Activated CD4-positive, alpha-beta memory T cell treated with anti-CD3 and anti-CD28 coated beads, Interleukin-2, amount 10 ng/mL, durations not matched to agents 7 days and 5 days (primary cell): ENCODE measurements around the gene FUBP3. TPM values are rescaled to one million over a fixed set of nuclear protein-coding genes. Genes with fewer than 3 reads are reported as not detected.
A peak's percentile ranks its signal among the peaks of the same experiment; 100 is the strongest.

Experiments
- CTCF ChIA-PET: fragments of 350-600 bp; sonication (Branson Sonifier 250); formaldehyde crosslinking; loops from one replicate; lab custom pipeline; 2021; ENCODE audit warnings: antibody characterized with exemption, inconsistent platforms; lab: Charles Lee
- POLR2A ChIA-PET: fragments of 350-600 bp; sonication (Branson Sonifier 250); formaldehyde crosslinking; loops from one replicate; lab custom pipeline; 2021; ENCODE audit warnings: antibody characterized with exemption; lab: Charles Lee
- DNase-seq: peaks from one replicate; pipeline ENCODE4 v3.0.0-alpha.2; 2020
- H3K27ac Mint-ChIP-seq: one replicate; pipeline ENCODE4 v1.8.0; 2021; ENCODE audit warnings: mild to moderate bottlenecking, mixed read lengths
- H3K27me3 Mint-ChIP-seq: one replicate; pipeline ENCODE4 v1.8.0; 2021; ENCODE audit warnings: mixed read lengths
- H3K36me3 Mint-ChIP-seq: one replicate; pipeline ENCODE4 v1.8.0; 2021; ENCODE audit warnings: low read depth, mixed read lengths
- H3K4me1 Mint-ChIP-seq: one replicate; pipeline ENCODE4 v1.8.0; 2021; ENCODE audit warnings: mixed read lengths
- H3K4me3 Mint-ChIP-seq: one replicate; pipeline ENCODE4 v1.8.0; 2021; ENCODE audit warnings: mild to moderate bottlenecking, mixed read lengths
- H3K9me3 Mint-ChIP-seq: one replicate; pipeline ENCODE4 v1.8.0; 2021; ENCODE audit warnings: mixed read lengths
- total RNA-seq, 2 experiments: library from RNA; stranded (reverse); gene quantifications; one replicate each; pipeline ENCODE4 v1.2.3, GENCODE V29; 2021

FUBP3 gene
- total RNA-seq, 2 experiments from 2014 or later, result 30.7 to 32.2 TPM

DNA sequence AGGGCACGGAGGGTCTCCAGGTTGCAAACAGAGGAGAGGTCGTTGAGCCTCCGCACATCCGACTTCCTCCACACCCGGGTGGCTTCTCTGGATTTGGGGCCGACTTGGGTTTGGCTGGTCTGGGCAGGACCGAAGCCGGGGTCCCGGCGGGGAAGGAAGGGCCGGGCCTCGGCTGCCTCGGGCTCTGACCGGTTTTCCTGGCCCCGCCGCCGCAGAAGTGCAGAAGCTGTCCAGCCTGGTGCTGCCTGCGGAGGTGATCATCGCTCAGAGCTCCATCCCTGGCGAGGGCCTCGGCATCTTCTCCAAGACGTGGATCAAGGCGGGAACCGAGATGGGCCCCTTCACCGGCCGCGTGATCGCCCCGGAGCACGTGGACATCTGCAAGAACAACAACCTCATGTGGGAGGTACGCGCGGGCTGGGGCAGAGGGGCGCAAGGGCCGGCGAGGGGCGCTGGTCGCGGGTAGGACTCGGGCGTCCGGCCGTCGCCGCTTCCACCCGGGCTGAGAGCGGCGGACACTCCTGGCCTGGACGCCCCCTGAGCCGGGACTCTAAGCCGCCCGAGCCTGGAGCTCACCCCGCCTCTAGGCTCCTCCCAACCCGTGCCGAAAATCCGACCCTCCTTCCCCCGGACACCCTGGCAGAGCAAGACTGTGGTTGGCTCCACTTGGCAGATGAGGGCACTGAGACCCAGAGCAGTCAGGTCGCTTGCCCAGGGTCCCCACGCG lies 87.2 kb downstream of the FUBP3 start:
- Mint-ChIP-seq H3K4me1 (peaks cover 12% of the 10 kb centered on the region), H3K27ac (no peak overlapping the region), H3K27me3 (peaks cover 64% of the 10 kb centered on the region), H3K4me3 (no peak overlapping the region), H3K36me3 (no peaks in the 10 kb centered on the region), H3K9me3 (no peaks in the 10 kb centered on the region)
- DNase-seq, result no peak
- POLR2A ChIA-PET, result interaction anchor here (0.8 kb wide), 1 partner anchor 18 kb away, joined by 4 read pairs; no protein-coding TSS in a partner anchor
- CTCF ChIA-PET, result no interaction called here

DNA sequence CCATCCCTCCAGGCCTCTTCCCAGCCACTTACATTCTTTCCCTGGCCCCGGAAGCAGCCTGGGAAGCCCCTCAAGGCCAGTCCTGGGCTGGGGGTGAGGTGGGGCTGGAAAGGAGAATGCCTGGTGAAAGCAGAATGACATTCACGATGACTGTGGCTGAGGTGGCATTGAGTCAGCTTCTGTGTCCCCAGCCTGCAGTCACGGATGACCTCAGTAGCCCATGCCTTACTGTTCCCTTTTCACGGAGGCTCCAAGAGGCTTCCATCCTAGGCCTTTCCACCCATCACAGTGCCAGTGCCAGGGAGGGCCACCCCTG lies 87.7 kb downstream of the FUBP3 start:
- no peak for DNase-seq
- Mint-ChIP-seq H3K4me1 (peaks cover 12% of the 10 kb centered on the region), H3K27me3 (peaks cover 58% of the 10 kb centered on the region), H3K9me3 (no peaks in the 10 kb centered on the region), H3K27ac (no peak overlapping the region), H3K36me3 (no peaks in the 10 kb centered on the region), H3K4me3 (no peak overlapping the region)
- ChIA-PET POLR2A (interaction anchor here (0.8 kb wide), 1 partner anchor 17 kb away, joined by 4 read pairs; no protein-coding TSS in a partner anchor), CTCF (no interaction called here)

DNA sequence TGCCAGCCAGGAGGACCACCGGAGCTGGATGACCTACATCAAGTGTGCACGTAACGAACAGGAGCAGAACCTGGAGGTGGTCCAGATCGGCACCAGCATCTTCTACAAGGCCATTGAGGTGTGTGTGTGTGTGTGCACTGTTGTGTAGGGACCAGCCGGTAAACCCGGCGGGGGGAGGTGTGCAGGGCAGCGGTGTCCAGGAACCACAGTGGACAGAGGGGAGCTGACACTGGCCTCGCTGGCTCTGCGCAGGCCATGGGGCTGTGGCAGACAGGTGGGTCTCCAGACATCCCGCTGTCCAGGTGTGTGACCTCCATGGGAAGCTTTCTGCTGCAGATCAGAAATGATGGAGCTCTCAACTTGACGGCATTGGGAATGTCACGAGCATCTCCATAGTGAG lies 88.8 kb downstream of the FUBP3 start:
- no peak overlapping the region for H3K27ac Mint-ChIP-seq
- no peaks in the 10 kb centered on the region for H3K36me3 Mint-ChIP-seq
- CTCF ChIA-PET, result no interaction called here
- no peaks in the 10 kb centered on the region for H3K9me3 Mint-ChIP-seq
- peaks cover 50% of the 10 kb centered on the region for H3K27me3 Mint-ChIP-seq
- H3K4me3 Mint-ChIP-seq, result no peak overlapping the region
- peaks cover 7% of the 10 kb centered on the region for H3K4me1 Mint-ChIP-seq
- POLR2A ChIA-PET, result no interaction called here
- no peak for DNase-seq

DNA sequence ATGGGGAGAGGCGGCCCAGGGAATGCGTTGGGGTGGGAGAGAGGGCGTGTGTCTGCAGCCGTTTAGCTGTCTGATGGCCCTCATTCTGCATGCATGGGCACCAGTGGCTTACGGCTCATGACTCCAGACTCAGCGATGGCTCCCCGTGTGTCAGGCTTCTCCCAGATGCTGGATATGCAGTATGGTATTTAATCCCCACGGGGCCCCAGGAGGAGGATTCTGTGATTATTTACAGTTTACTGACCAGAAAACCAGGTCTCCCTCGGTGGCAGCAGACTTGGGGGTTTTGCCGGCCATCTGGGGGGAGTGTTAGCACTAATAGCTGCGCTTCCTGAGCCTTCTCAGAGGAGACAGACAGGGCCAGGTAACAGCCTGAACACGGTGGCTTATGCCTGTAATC lies 89.3 kb downstream of the FUBP3 start:
- ChIA-PET POLR2A (no interaction called here), CTCF (no interaction called here)
- H3K9me3 Mint-ChIP-seq, result no peaks in the 10 kb centered on the region
- peaks cover 7% of the 10 kb centered on the region for H3K4me1 Mint-ChIP-seq
- no peak for DNase-seq
- H3K36me3 Mint-ChIP-seq, result no peaks in the 10 kb centered on the region
- peaks cover 47% of the 10 kb centered on the region for H3K27me3 Mint-ChIP-seq
- no peak overlapping the region for H3K4me3 Mint-ChIP-seq
- H3K27ac Mint-ChIP-seq, result no peak overlapping the region

DNA sequence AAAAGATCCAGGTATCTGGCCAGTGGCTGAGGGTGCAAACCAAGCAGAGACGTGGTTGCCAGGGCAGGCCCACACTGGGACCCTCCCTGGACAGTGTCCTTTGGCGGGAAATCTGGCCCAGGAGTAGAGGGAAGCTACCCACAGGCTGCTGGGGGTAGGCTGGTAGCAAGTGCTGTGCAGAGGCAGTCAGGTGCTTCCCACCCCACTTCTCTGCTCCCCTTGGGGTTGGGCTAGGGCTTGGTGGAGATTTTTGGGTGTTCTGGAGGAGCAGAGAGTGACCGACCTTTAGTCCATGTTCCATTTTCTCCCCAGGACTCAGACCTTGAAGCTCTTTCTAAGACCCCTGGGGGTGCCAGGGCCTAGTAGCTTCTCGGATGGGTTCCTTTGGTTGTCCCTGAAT lies 90.6 kb downstream of the FUBP3 start:
- Mint-ChIP-seq H3K36me3 (no peaks in the 10 kb centered on the region), H3K4me3 (no peak overlapping the region), H3K9me3 (no peaks in the 10 kb centered on the region), H3K27me3 (peaks cover 37% of the 10 kb centered on the region), H3K27ac (no peak overlapping the region), H3K4me1 (peaks cover 7% of the 10 kb centered on the region)
- ChIA-PET CTCF (no interaction called here), POLR2A (no interaction called here)
- DNase-seq, result no peak

DNA sequence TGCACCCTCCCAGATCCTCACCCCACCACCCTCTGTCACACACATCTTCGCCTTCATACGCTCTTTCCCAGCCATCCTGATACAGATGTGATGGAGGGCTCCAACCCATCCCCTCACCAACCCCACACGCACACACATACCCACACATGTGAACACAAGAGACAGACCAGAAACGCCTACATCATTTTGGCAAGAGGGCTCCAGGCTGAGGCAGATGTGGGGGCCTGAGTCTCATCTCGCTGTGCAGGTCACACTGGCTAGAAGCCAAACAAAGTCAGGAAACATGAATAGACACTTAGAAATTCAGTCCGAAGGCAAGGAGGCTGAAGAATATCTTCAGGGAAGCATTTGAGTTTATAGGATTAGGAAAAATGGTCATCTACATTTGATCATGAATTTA lies 91.3 kb downstream of the FUBP3 start:
- no peaks in the 10 kb centered on the region for H3K36me3 Mint-ChIP-seq
- POLR2A ChIA-PET, result no interaction called here
- H3K4me3 Mint-ChIP-seq, result no peak overlapping the region
- no peak overlapping the region for H3K27ac Mint-ChIP-seq
- CTCF ChIA-PET, result no interaction called here
- H3K27me3 Mint-ChIP-seq, result peaks cover 31% of the 10 kb centered on the region
- DNase-seq, result no peak
- H3K4me1 Mint-ChIP-seq, result peaks cover 3% of the 10 kb centered on the region
- H3K9me3 Mint-ChIP-seq, result no peaks in the 10 kb centered on the region

DNA sequence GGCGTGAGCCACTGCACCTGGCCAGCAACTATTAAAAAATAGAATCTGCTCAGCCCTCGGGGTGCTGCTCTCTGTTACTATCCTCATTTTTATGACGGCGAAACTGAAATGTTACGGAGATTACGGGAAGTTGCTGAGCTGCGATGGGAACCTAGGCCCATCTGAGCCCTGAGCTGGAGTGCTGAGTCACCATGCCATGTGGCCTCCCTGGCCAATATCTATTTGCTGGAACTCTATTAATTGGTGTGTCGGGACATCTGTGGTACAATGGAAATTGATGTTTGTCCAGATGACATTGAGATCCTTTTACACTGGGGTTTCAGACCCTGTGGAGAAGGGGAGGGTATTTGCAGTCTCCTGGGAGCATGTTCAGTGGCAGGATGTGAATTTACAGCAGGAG lies 93.1 kb downstream of the FUBP3 start:
- no peaks in the 10 kb centered on the region for H3K36me3 Mint-ChIP-seq
- no peaks in the 10 kb centered on the region for H3K9me3 Mint-ChIP-seq
- H3K4me1 Mint-ChIP-seq, result no peaks in the 10 kb centered on the region
- H3K27me3 Mint-ChIP-seq, result peaks cover 19% of the 10 kb centered on the region
- CTCF ChIA-PET, result no interaction called here
- no peak overlapping the region for H3K4me3 Mint-ChIP-seq
- POLR2A ChIA-PET, result no interaction called here
- no peak for DNase-seq
- H3K27ac Mint-ChIP-seq, result no peak overlapping the region

DNA sequence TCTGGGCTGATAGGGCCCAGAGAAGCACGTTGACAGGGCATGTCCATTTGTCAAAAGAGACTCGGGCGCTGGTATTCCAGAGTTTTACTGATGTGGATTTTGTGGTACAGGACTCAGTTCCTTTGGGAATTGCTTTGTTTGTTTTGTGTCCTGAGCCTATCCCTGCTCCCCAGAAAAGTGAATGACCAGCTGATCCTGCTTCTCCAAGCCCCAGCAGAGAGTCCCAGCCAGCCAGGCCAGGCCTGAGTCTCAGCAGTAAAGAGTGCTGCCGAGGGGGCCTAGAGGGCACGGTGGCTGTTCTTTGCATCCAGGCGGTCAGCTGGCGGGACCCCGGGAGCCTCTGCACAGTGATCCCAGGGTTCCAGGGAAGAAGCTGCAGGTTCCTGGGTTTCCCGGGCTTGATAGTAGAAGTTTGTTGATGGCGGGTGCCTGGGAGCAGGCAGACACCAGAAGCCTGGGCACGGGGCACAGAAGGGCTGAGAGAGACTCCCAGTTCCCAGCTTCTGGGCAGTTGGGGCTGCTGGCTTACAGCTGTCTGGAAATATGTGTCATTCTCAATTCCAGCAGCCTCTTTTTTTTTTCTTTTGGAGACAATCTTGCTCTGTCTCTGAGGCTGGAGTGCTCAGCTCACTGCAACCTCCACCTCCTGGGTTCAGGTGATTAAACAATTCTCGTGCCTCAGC lies 93.7 kb downstream of the FUBP3 start:
- Mint-ChIP-seq H3K27me3 (peaks cover 13% of the 10 kb centered on the region), H3K27ac (no peak overlapping the region), H3K9me3 (no peaks in the 10 kb centered on the region), H3K36me3 (no peaks in the 10 kb centered on the region), H3K4me1 (no peaks in the 10 kb centered on the region), H3K4me3 (no peak overlapping the region)
- POLR2A ChIA-PET, result interaction anchor here (0.7 kb wide), 1 partner anchor 190 kb away, joined by 3 read pairs; no protein-coding TSS in a partner anchor
- DNase-seq, result no peak
- CTCF ChIA-PET, result no interaction called here

DNA sequence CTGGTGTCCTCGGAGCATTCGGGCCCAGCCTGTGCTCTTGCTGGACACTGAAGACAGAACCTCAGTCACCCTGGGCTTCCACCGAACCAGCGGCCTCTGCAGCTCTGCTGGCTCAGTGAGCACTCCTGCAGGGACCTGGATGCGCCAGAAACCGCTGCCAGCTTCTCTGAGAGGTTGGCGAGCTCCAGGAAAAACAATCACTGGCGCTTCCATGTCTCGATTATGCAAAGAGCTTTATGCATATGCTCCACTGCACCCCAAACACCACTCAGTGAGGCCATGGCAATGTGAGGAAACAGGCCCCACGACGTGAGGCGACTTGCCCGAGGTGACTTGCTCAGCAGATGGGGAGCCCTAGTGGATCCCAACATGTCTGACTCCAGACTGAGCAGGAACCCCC lies 96.0 kb downstream of the FUBP3 start:
- Mint-ChIP-seq H3K36me3 (no peaks in the 10 kb centered on the region), H3K4me1 (no peaks in the 10 kb centered on the region), H3K9me3 (no peaks in the 10 kb centered on the region), H3K27ac (no peak overlapping the region), H3K27me3 (peaks cover 19% of the 10 kb centered on the region), H3K4me3 (no peak overlapping the region)
- POLR2A ChIA-PET, result interaction anchor here (0.6 kb wide), 2 partner anchors 52 to 214 kb away, joined by 3 read pairs; no protein-coding TSS in a partner anchor
- DNase-seq, result no peak
- CTCF ChIA-PET, result no interaction called here

DNA sequence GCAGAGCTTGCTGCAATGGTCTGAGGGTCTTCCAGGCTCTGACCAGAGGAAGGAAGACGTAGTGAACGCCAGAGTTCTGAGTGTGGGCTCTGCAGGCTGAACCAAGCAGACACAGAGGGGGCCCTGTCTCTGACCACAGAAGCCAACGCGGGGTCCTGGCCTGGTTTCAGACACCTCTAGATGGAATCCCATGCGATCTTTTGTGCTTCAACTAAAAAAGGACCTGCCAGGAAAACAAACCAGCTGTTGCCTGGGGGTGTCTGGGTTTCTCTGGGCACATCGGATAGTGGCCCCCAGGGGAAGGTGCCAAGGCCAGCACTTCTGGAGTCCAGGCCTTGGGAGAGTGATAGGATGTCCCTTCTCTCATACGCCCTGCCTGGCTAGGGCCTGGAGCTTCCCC lies 97.9 kb downstream of the FUBP3 start:
- Mint-ChIP-seq H3K4me3 (no peak overlapping the region), H3K27ac (no peak overlapping the region), H3K27me3 (peaks cover 19% of the 10 kb centered on the region), H3K4me1 (peaks cover 4% of the 10 kb centered on the region), H3K9me3 (no peaks in the 10 kb centered on the region), H3K36me3 (no peaks in the 10 kb centered on the region)
- POLR2A ChIA-PET, result no interaction called here
- DNase-seq, result no peak
- CTCF ChIA-PET, result no interaction called here

DNA sequence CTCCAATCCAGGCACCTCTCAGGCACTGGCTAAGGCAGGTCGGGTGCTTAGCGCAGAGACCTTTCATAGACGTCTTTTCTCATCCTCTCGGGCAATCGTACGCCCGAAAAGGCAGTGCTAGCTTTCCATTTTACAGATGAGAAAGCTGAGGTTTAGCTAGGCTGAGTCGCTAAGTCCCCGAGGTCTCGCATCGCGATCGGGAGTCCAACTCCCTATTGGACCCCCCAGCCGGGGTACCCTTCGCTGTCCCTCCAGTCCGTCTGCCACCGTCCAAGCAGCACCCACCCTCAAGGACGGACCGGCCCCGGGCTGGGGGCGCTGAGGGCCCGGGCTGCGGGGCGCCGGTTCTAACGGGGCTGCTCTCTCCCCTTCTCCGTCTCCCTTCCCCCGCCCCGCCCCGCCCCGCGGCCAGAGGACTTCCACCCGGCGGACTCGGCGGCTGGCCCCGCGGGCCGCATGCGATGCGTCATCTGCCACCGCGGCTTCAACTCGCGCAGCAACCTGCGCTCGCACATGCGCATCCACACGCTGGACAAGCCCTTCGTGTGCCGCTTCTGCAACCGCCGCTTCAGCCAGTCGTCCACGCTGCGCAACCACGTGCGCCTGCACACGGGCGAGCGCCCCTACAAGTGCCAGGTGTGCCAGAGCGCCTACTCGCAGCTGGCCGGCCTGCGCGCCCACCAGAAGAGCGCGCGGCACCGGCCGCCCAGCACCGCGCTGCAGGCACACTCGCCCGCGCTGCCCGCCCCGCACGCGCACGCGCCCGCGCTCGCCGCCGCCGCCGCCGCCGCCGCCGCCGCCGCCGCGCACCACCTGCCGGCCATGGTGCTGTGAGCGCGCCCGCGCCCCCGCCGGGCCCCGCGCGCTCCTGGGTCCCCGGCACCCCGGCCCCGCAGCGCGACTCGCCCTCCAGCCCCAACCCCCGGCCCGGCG lies 101.7 kb downstream of the FUBP3 start:
- ChIA-PET CTCF (interaction anchor here (1.9 to 2.3 kb wide), 2 partner anchors 217 to 220 kb away, joined by 11 to 26 read pairs; no protein-coding TSS in a partner anchor), POLR2A (no interaction called here)
- Mint-ChIP-seq H3K4me1 (peaks cover 7% of the 10 kb centered on the region), H3K27ac (no peak overlapping the region), H3K27me3 (peaks cover 18% of the 10 kb centered on the region), H3K9me3 (no peaks in the 10 kb centered on the region), H3K4me3 (peak overlapping the region; percentile 47), H3K36me3 (no peaks in the 10 kb centered on the region)
- DNase-seq, result peak; percentile 65

DNA sequence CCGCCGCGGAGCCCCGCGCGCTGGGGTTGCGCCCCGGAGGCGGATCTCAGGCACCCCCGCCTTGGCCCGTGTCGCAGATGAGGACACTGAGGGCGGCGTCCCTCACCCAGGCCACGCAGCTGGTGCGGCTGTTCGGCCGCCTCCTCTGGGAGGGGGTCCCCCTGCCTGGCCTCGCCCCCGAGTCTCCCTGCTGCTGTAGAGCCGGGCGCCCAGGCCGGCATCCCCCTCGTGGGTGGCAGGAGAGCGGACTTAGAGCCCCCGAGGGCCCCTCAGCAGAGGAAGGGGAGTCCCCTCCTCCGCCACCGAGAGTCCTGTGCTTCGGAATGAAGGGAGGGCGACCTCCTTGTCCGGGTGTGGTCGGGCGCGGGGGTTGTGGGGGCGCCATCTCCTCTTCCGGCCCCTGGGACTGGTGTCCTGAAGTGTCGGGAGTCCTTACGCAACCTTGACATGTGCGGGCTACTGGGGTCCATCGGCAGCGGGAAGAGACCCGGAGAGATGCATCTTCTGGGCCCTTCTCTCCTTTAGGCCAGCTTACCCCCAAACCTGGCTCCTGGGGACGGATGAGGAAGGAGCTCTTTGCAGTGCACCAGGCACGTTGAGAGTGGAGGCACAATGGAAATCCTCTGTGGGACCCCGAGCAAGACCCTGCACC lies 102.5 kb downstream of the FUBP3 start:
- H3K9me3 Mint-ChIP-seq, result no peaks in the 10 kb centered on the region
- peaks cover 18% of the 10 kb centered on the region for H3K27me3 Mint-ChIP-seq
- H3K4me1 Mint-ChIP-seq, result peaks cover 7% of the 10 kb centered on the region
- POLR2A ChIA-PET, result interaction anchor here (0.7 to 1.9 kb wide), 4 partner anchors 12 to 234 kb away, joined by 3 to 17 read pairs (median 4); partner anchors contain the start of gene EXOSC2
- CTCF ChIA-PET, result interaction anchor here (0.6 to 2.3 kb wide), 11 partner anchors 11 to 229 kb away, joined by 3 to 26 read pairs (median 7); partner anchors contain the start of gene EXOSC2
- DNase-seq, result no peak
- H3K36me3 Mint-ChIP-seq, result no peaks in the 10 kb centered on the region
- no peak overlapping the region for H3K27ac Mint-ChIP-seq
- H3K4me3 Mint-ChIP-seq, result peak overlapping the region; percentile 82
